NK-92 treated with Interleukin-12 subunit alpha and Interleukin-12 subunit beta, amount 100 ng/mL, for 24 hours (cell line): ENCODE measurements around the gene ANGPTL3.

Experiments used
- DNase-seq: peaks from one replicate; lab custom pipeline; 2025; lab: John Stamatoyannopoulos, UW

ANGPTL3 gene

GRCh38 chr1:62625415-62625814, 28.1 kb downstream of the ANGPTL3 start:
- no peak for DNase-seq

- no peak for DNase-seq
These were observed 31.2 kb downstream of the ANGPTL3 start for GRCh38 chr1:62628506-62628905.

- DNase-seq: no peak
These were observed 40.2 kb downstream of the ANGPTL3 start for GRCh38 chr1:62637392-62638105.

- DNase-seq: no peak
These were observed 46.0 kb downstream of the ANGPTL3 start for GRCh38 chr1:62643283-62643682.

GRCh38 chr1:62652387-62652786, 55.1 kb downstream of the ANGPTL3 start:
- no peak for DNase-seq

GRCh38 chr1:62654744-62655143, 57.4 kb downstream of the ANGPTL3 start:
- DNase-seq: no peak
